ENCODE results near the gene APMAP. TPM values are rescaled to one million over a fixed set of nuclear protein-coding genes. Genes with fewer than 3 reads are reported as not detected.
A peak's percentile ranks its signal among the peaks of the same experiment; 100 is the strongest.

APMAP gene
- total and polyA plus RNA-seq, 8 donors: 20.8 to 47.8 (median 28.4) TPM

DNA sequence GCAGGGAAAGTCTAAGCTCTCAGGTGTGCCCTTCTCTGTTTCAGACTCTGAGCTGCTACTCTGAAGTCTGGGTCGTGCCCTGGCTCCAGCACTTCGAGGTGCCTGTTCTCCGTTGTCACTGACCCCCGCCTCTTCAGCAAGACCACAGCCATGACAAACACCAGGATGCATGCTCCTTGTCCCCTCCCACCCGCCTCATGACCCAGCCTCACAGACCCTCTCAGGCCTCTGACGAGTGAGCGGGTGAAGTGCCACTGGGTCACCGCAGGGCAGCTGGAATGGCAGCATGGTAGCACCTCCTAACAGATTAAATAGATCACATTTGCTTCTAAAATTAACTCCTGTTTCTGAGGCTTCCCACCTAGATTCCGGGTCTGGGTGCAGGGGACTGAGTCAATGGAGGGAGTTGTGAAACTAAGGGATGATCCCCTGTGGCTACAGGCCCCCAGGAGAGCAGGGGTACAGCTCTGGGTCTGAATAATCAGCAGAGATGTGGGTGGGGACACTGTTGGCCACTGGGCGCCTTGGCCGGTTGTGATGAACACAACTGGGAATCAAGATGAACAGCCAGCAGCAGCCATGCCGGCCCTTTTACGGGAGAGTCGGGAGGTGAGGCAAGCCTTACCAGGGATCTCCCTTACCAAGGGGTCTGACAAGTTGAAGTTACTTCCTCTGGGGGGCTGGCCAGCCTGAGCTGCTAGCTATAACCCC lies 32.8 kb downstream of the APMAP start:
- no peaks in the 10 kb centered on the region for H3K27me3 ChIP-seq
- no peaks in the 10 kb centered on the region for H3K4me1 ChIP-seq
- DNase-seq (peak in 2 of 6 donors; percentile 6 to 43), FAIRE-seq (no peak), ATAC-seq (no peak)
- TF ChIP-seq, protein P1, sequence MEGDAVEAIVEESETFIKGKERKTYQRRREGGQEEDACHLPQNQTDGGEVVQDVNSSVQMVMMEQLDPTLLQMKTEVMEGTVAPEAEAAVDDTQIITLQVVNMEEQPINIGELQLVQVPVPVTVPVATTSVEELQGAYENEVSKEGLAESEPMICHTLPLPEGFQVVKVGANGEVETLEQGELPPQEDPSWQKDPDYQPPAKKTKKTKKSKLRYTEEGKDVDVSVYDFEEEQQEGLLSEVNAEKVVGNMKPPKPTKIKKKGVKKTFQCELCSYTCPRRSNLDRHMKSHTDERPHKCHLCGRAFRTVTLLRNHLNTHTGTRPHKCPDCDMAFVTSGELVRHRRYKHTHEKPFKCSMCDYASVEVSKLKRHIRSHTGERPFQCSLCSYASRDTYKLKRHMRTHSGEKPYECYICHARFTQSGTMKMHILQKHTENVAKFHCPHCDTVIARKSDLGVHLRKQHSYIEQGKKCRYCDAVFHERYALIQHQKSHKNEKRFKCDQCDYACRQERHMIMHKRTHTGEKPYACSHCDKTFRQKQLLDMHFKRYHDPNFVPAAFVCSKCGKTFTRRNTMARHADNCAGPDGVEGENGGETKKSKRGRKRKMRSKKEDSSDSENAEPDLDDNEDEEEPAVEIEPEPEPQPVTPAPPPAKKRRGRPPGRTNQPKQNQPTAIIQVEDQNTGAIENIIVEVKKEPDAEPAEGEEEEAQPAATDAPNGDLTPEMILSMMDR (IDR thresholded peaks at IDR 0.05): no peak
- H3K27ac ChIP-seq: no peak overlapping the region
- H3K4me3 ChIP-seq: no peak overlapping the region
- intact Hi-C loops (cut with DNase I): no loop called here
- no peaks in the 10 kb centered on the region for H3K9me3 ChIP-seq
- WGBS, 2 donors: 84 to 89% methylated on average over 14 of the region's 14 CpGs
- peaks cover 0 to 19% (median 5%) of the 10 kb centered on the region in 3 donors for H3K36me3 ChIP-seq

GRCh38 chr20:24958506-24959385 lies 33.8 kb downstream of the APMAP start:
- Histone ChIP-seq H3K9me3 (no peaks in the 10 kb centered on the region), H3K4me1 (no peaks in the 10 kb centered on the region), H3K36me3 (peaks cover 0 to 11% (median 5%) of the 10 kb centered on the region in 3 donors), H3K27me3 (no peaks in the 10 kb centered on the region), H3K4me3 (no peak overlapping the region), H3K27ac (no peak overlapping the region)
- ATAC-seq (no peak), FAIRE-seq (no peak), DNase-seq (peak in 2 of 6 donors; percentile 5 to 32)
- TF ChIP-seq, protein P1 (IDR thresholded peaks at IDR 0.05): no peak
- intact Hi-C loops (cut with DNase I): no loop called here
- WGBS, 2 donors: 84 to 90% methylated on average over 20 of the region's 20 CpGs

GRCh38 chr20:24957326-24958016 lies 35.1 kb downstream of the APMAP start:
- Histone ChIP-seq H3K4me3 (no peak overlapping the region), H3K36me3 (peaks cover 0 to 3% (median 0%) of the 10 kb centered on the region in 3 donors), H3K27ac (no peak overlapping the region), H3K4me1 (no peaks in the 10 kb centered on the region), H3K9me3 (no peaks in the 10 kb centered on the region), H3K27me3 (no peaks in the 10 kb centered on the region)
- peak in 2 of 6 donors; percentile 8 to 41 for DNase-seq
- ATAC-seq: no peak
- FAIRE-seq: no peak
- TF ChIP-seq, protein P1 (IDR thresholded peaks at IDR 0.05): no peak
- WGBS, 2 donors: 94 to 97% methylated on average over 18 of the region's 18 CpGs
- intact Hi-C loops (cut with DNase I): no loop called here

GRCh38 chr20:24956001-24956841 lies 36.3 kb downstream of the APMAP start:
- 94% methylated on average over 22 of the region's 22 CpGs for WGBS, 2 donors
- ATAC-seq (no peak), FAIRE-seq (no peak), DNase-seq (peak in 2 of 6 donors; percentile 9 to 39)
- TF ChIP-seq, protein P1 (IDR thresholded peaks at IDR 0.05): no peak
- H3K36me3 ChIP-seq: peaks cover 0 to 3% (median 0%) of the 10 kb centered on the region in 3 donors
- intact Hi-C loops (cut with DNase I): no loop called here
- no peak overlapping the region for H3K27ac ChIP-seq
- H3K4me3 ChIP-seq: no peak overlapping the region
- H3K27me3 ChIP-seq: no peaks in the 10 kb centered on the region
- no peaks in the 10 kb centered on the region for H3K9me3 ChIP-seq
- H3K4me1 ChIP-seq: no peaks in the 10 kb centered on the region

Data from pancreas (tissue), 10 donors.